ENCODE data around the gene DNMT3A.

DNA sequence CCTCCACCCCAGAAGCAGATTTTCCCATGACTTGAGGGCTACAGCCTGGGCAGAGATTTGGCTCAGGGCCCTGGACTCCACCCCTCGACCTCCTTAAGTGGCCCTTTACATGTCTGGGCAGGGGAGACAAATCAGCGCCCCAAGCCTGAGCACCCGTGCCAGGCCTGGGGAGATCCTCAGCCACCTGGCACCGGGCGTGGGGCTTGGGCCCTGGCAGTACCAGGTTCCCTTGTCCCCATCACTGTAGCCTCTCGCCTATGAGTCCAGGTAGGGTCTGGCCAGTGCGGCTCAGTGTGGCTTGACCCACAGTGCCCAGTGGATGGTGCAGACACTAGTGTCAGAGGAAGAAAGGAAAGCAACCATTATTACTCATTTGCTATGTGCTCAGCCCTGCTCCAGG lies 22.0 kb upstream of the DNMT3A start:
- no peak for TF ChIP-seq POLR2A (IDR thresholded peaks at IDR 0.05)
- TF ChIP-seq CTCF (IDR thresholded peaks at IDR 0.05) = no peak

Data from testis (tissue), 2 donors.